ENCODE measurements around the gene VTN.

DNA sequence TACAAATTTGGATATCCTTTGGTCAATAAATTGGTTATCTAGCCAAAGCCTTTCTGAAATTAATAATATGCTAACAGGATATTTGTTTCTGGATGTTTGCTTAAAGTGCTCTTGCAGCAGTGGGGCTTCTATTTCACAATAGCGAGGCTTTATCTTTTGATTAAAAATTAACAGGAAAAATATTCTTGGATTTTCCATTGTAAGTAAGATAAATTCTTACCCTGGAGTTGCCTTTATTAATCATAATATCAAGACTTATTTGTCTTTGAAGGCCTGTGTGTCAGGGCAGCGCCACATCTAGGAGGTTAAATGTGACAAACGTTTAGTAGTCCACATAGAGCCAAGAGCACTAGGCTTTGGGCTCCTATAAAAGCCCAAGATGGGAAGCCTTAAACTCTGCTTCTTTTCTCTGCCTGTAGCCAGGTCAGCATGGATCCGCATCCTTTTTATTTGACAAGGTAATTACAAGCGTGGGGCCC is 45.8 kb downstream of the VTN start:
- TF ChIP-seq, protein P1, sequence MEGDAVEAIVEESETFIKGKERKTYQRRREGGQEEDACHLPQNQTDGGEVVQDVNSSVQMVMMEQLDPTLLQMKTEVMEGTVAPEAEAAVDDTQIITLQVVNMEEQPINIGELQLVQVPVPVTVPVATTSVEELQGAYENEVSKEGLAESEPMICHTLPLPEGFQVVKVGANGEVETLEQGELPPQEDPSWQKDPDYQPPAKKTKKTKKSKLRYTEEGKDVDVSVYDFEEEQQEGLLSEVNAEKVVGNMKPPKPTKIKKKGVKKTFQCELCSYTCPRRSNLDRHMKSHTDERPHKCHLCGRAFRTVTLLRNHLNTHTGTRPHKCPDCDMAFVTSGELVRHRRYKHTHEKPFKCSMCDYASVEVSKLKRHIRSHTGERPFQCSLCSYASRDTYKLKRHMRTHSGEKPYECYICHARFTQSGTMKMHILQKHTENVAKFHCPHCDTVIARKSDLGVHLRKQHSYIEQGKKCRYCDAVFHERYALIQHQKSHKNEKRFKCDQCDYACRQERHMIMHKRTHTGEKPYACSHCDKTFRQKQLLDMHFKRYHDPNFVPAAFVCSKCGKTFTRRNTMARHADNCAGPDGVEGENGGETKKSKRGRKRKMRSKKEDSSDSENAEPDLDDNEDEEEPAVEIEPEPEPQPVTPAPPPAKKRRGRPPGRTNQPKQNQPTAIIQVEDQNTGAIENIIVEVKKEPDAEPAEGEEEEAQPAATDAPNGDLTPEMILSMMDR (IDR thresholded peaks at IDR 0.05): no peak
- TF ChIP-seq POLR2A (IDR thresholded peaks at IDR 0.05): no peak
